HepG2 (cell line): ENCODE measurements around the gene LRRN4CL. TPM values are rescaled to one million over a fixed set of nuclear protein-coding genes. Genes with fewer than 3 reads are reported as not detected.

Experiments
- ATAD3A ChIP-seq: sonication (generic); formaldehyde crosslinking; IDR thresholded peaks from 2 replicates; pipeline ENCODE4 v1.4.0; 2020; ENCODE audit warnings: missing genetic modification reagents
- ATF4 ChIP-seq, 2 experiments: fragments of 450-650 bp in 1 of 2; sonication (generic) in 1 of 2; formaldehyde crosslinking; IDR thresholded peaks; 2 replicates each; pipeline versions ENCODE4 v1.5.0 to v1.8.0; 2020 to 2022; ENCODE audit warnings: mild to moderate bottlenecking in 1 of 2, missing genetic modification reagents in 1 of 2
- BRCA1 ChIP-seq: sonication (generic); formaldehyde crosslinking; IDR thresholded peaks from 2 replicates; pipeline ENCODE4 v1.4.0; 2020; ENCODE audit warnings: missing genetic modification reagents
- CREB1 ChIP-seq, 2 experiments: fragments of 450-650 bp in 1 of 2; IDR thresholded peaks; 2 replicates each; pipeline ENCODE4 v1.6.1; 2016 to 2017; ENCODE audit warnings: control low read depth in 1 of 2, mild to moderate bottlenecking in 1 of 2, missing compliant biosample characterization in 1 of 2, missing genetic modification characterization in 1 of 2
- ETS1 ChIP-seq: sonication (generic); formaldehyde crosslinking; IDR thresholded peaks from 2 replicates; pipeline ENCODE4 v1.4.0; 2020; ENCODE audit warnings: missing genetic modification reagents
- GFI1 ChIP-seq: sonication (generic); formaldehyde crosslinking; IDR thresholded peaks from 2 replicates; pipeline ENCODE4 v1.5.0; 2020; ENCODE audit warnings: missing genetic modification reagents, mild to moderate bottlenecking, borderline replicate concordance
- HNRNPUL1 ChIP-seq: fragments of 200-400 bp; formaldehyde crosslinking; IDR thresholded peaks from 2 replicates; pipeline ENCODE4 v1.6.1; 2017; ENCODE audit warnings: low read depth, mild to moderate bottlenecking, low read length, moderate library complexity
- KAT7 ChIP-seq: IDR thresholded peaks from 2 replicates; pipeline ENCODE4 v1.6.1; 2018; ENCODE audit warnings: borderline replicate concordance, missing compliant biosample characterization
- RARG ChIP-seq: sonication (generic); formaldehyde crosslinking; IDR thresholded peaks from 2 replicates; pipeline ENCODE4 v1.4.0; 2020; ENCODE audit warnings: low read depth, mild to moderate bottlenecking, missing genetic modification reagents
- RFX1 ChIP-seq: fragments of 450-650 bp; IDR thresholded peaks from 2 replicates; pipeline ENCODE4 v1.6.1; 2017
- RNF2 ChIP-seq: fragments of 450-650 bp; conservative IDR thresholded peaks from 2 replicates; pipeline ENCODE4 v1.6.1; 2016; ENCODE audit warnings: low read depth
- SP140L ChIP-seq: sonication (generic); formaldehyde crosslinking; IDR thresholded peaks from 2 replicates; pipeline ENCODE4 v1.4.0; 2020; ENCODE audit warnings: missing genetic modification reagents, borderline replicate concordance
- SRSF4 ChIP-seq: fragments of 200-400 bp; formaldehyde crosslinking; IDR thresholded peaks from one replicate; pipeline ENCODE4 v1.6.1; 2018; ENCODE audit warnings: mild to moderate bottlenecking, low read depth, low read length, moderate library complexity; ENCODE audit not compliant: poor library complexity, severe bottlenecking
- TMF1 ChIP-seq: sonication (generic); formaldehyde crosslinking; IDR thresholded peaks from 2 replicates; pipeline ENCODE4 v1.8.1; 2022; ENCODE audit warnings: low read depth, missing genetic modification reagents
- ZFP37 ChIP-seq: sonication (generic); formaldehyde crosslinking; IDR thresholded peaks from 2 replicates; pipeline ENCODE4 v1.4.0; 2020; ENCODE audit warnings: missing genetic modification reagents, borderline replicate concordance
- ZFX ChIP-seq: sonication (generic); formaldehyde crosslinking; IDR thresholded peaks from 2 replicates; pipeline ENCODE4 v1.4.0; 2020; ENCODE audit warnings: mild to moderate bottlenecking, low read depth, missing genetic modification reagents, moderate library complexity
- ZMAT5 ChIP-seq: sonication (generic); formaldehyde crosslinking; IDR thresholded peaks from 2 replicates; pipeline ENCODE4 v1.5.0; 2020; ENCODE audit warnings: mild to moderate bottlenecking, low read depth, missing genetic modification reagents, borderline replicate concordance
- ZNF503 ChIP-seq: sonication (generic); formaldehyde crosslinking; IDR thresholded peaks from 2 replicates; pipeline ENCODE4 v1.4.0; 2020; ENCODE audit warnings: missing genetic modification reagents
- ZNF570 ChIP-seq: sonication (generic); formaldehyde crosslinking; IDR thresholded peaks from 2 replicates; pipeline ENCODE4 v1.4.0; 2020; ENCODE audit warnings: mild to moderate bottlenecking, missing genetic modification reagents, borderline replicate concordance
- ZNF780A ChIP-seq: sonication (generic); formaldehyde crosslinking; IDR thresholded peaks from 2 replicates; pipeline ENCODE4 v1.8.0; 2022; ENCODE audit warnings: mild to moderate bottlenecking, missing genetic modification reagents, moderate library complexity
- ZNF790 ChIP-seq: sonication (generic); formaldehyde crosslinking; IDR thresholded peaks from 2 replicates; pipeline ENCODE4 v1.8.0; 2022; ENCODE audit warnings: missing genetic modification reagents, mild to moderate bottlenecking, borderline replicate concordance
- polyA plus RNA-seq, 8 experiments: library from polyadenylated mRNA; depleted of rRNA in 3 of 8; stranded (reverse) in 7 of 8; unstranded in 1 of 8; fragments of >200 nt; fragmentation: Illumina TruSeq in 4 of 8; extraction: Trizol in 4 of 8; gene quantifications; 2 replicates each; pipeline versions ENCODE4 v1.2.1 to v1.2.3, GENCODE V29; 2011 to 2016; ENCODE audit warnings: low read depth in 4 of 8, missing spikeins in 1 of 8, mixed read lengths in 1 of 8; ENCODE audit not compliant: insufficient read depth in 1 of 8
- total RNA-seq, 5 experiments: library from RNA; depleted of rRNA; stranded (reverse); fragments of >200 nt; fragmentation: Illumina TruSeq; extraction: Trizol; gene quantifications; 2 replicates each; pipeline ENCODE4 v1.2.3, GENCODE V29; 2016; ENCODE audit warnings: low read depth in 1 of 5
- TF ChIP-seq, protein P1 (sequence below): sonication (generic); formaldehyde crosslinking; IDR thresholded peaks from 2 replicates; pipeline ENCODE4 v1.5.0; 2020; ENCODE audit warnings: mild to moderate bottlenecking, missing genetic modification reagents

Gene LRRN4CL
- total and polyA plus RNA-seq, 2 of the 13 experiments (the other 11 are each of a cell fraction or from before 2014, with no cell fraction given), result 0.11 TPM; not detected in 1

GRCh38 chr11:62678770-62679696 is 10.3 kb downstream of the LRRN4CL start, which contains the start of gene UBXN1 (continued):
- no peak for TF ChIP-seq ZFP37 (CRISPR knock-in tag)
- no peak for TF ChIP-seq GFI1 (CRISPR knock-in tag)
- peak; percentile 17; the same call in 1 of the 2 replicates for TF ChIP-seq CREB1 (IDR thresholded peaks at IDR 0.05)
- no peak for TF ChIP-seq CREB1 (CRISPR knock-in tag; IDR thresholded peaks at IDR 0.05)
- TF ChIP-seq RARG (CRISPR knock-in tag), result no peak
- no peak for TF ChIP-seq ZNF780A (CRISPR knock-in tag)
- no peak for TF ChIP-seq RFX1
- no peak for TF ChIP-seq ATAD3A (CRISPR knock-in tag)
- no peak for TF ChIP-seq SP140L
- TF ChIP-seq TMF1 (CRISPR knock-in tag), result no peak
- TF ChIP-seq BRCA1 (CRISPR knock-in tag), result no peak
- TF ChIP-seq ZNF503 (CRISPR knock-in tag), result no peak
- TF ChIP-seq ZFX, result peak; percentile 65
- 0 out of 4 replicates have a peak, but pooled peaks of 1 of the 2 experiments have one; percentile 15 for TF ChIP-seq ATF4 (CRISPR knock-in tag; IDR thresholded peaks at IDR 0.05)
- TF ChIP-seq ZMAT5, result no peak
- TF ChIP-seq ZNF790, result peak; percentile 49; the same call in 1 of the 2 replicates
- no peak for TF ChIP-seq HNRNPUL1
- no peak for TF ChIP-seq RNF2
- TF ChIP-seq ETS1 (CRISPR knock-in tag), result no peak
- TF ChIP-seq ZNF570, result no peak
- TF ChIP-seq KAT7 (CRISPR knock-in tag), result peak; percentile 89; the same call in 1 of the 2 replicates
- TF ChIP-seq, protein P1, sequence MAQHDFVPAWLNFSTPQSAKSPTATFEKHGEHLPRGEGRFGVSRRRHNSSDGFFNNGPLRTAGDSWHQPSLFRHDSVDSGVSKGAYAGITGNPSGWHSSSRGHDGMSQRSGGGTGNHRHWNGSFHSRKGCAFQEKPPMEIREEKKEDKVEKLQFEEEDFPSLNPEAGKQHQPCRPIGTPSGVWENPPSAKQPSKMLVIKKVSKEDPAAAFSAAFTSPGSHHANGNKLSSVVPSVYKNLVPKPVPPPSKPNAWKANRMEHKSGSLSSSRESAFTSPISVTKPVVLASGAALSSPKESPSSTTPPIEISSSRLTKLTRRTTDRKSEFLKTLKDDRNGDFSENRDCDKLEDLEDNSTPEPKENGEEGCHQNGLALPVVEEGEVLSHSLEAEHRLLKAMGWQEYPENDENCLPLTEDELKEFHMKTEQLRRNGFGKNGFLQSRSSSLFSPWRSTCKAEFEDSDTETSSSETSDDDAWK (CRISPR knock-in tag), result no peak
- TF ChIP-seq SRSF4, result no peak
